HepG2 (cell line): ENCODE measurements around the gene APC2. TPM values are rescaled to one million over a fixed set of nuclear protein-coding genes. Genes with fewer than 3 reads are reported as not detected.

Experiments
- BCL3 ChIP-seq: sonication (generic); formaldehyde crosslinking; IDR thresholded peaks from 2 replicates; pipeline ENCODE4 v1.5.1; 2020; ENCODE audit warnings: mild to moderate bottlenecking, missing genetic modification reagents, moderate library complexity
- BORCS8-MEF2B ChIP-seq: sonication (generic); formaldehyde crosslinking; IDR thresholded peaks from 2 replicates; pipeline ENCODE4 v1.8.0; 2022; ENCODE audit warnings: mild to moderate bottlenecking, missing genetic modification reagents
- CERS6 ChIP-seq: sonication (generic); formaldehyde crosslinking; IDR thresholded peaks from 2 replicates; pipeline ENCODE4 v1.5.0; 2020; ENCODE audit warnings: missing genetic modification reagents
- ESRRA ChIP-seq: sonication (generic); formaldehyde crosslinking; IDR thresholded peaks from 2 replicates; pipeline ENCODE4 v1.5.1; 2020; ENCODE audit warnings: mild to moderate bottlenecking, low read depth, missing genetic modification reagents
- HNRNPK ChIP-seq: fragments of 200-400 bp; formaldehyde crosslinking; IDR thresholded peaks from 2 replicates; pipeline ENCODE4 v1.6.1; 2018; ENCODE audit warnings: low read length, low read depth, moderate library complexity, mild to moderate bottlenecking; ENCODE audit not compliant: poor library complexity, severe bottlenecking
- ISL2 ChIP-seq: sonication (generic); formaldehyde crosslinking; IDR thresholded peaks from 2 replicates; pipeline ENCODE4 v1.5.0; 2020; ENCODE audit warnings: missing genetic modification reagents
- KLF16 ChIP-seq, 2 experiments: sonication (generic) in 1 of 2; formaldehyde crosslinking in 1 of 2; IDR thresholded peaks; 2 replicates each; pipeline versions ENCODE4 v1.6.1 to v1.8.0; 2016 to 2023; ENCODE audit warnings: missing genetic modification reagents in 2 of 2, missing compliant biosample characterization in 1 of 2
- MED1 ChIP-seq: sonication (generic); formaldehyde crosslinking; IDR thresholded peaks from 2 replicates; pipeline ENCODE4 v1.4.0; 2020; ENCODE audit warnings: missing genetic modification reagents
- MLX ChIP-seq: IDR thresholded peaks from 2 replicates; pipeline ENCODE4 v1.6.1; 2016
- NR3C1 ChIP-seq: sonication (generic); formaldehyde crosslinking; IDR thresholded peaks from 2 replicates; pipeline ENCODE4 v1.4.0; 2020; ENCODE audit warnings: missing genetic modification reagents
- PAXIP1 ChIP-seq: sonication (generic); formaldehyde crosslinking; conservative IDR thresholded peaks from 2 replicates; pipeline ENCODE4 v1.4.0; 2020; ENCODE audit warnings: mild to moderate bottlenecking, missing genetic modification reagents, moderate library complexity
- POLR2A ChIP-seq, 2 experiments: IDR thresholded peaks; 2 replicates each; pipeline ENCODE4 v1.6.1; 2011; ENCODE audit warnings: low read depth in 2 of 2, low read length in 2 of 2, mild to moderate bottlenecking in 1 of 2, moderate library complexity in 1 of 2; ENCODE audit not compliant: insufficient read depth in 1 of 2
- PTBP1 ChIP-seq: fragments of 200-400 bp; formaldehyde crosslinking; IDR thresholded peaks from 2 replicates; pipeline ENCODE4 v1.6.1; 2018; ENCODE audit warnings: low read length, low read depth; ENCODE audit not compliant: poor library complexity, severe bottlenecking
- SMAD9 ChIP-seq: sonication (generic); formaldehyde crosslinking; IDR thresholded peaks from 2 replicates; pipeline ENCODE4 v1.5.1; 2020; ENCODE audit warnings: mild to moderate bottlenecking, missing genetic modification reagents
- SNRNP70 ChIP-seq: fragments of 200-400 bp; formaldehyde crosslinking; IDR thresholded peaks from 2 replicates; pipeline ENCODE4 v1.6.1; 2017; ENCODE audit warnings: mild to moderate bottlenecking, low read depth, low read length, moderate library complexity
- SRY ChIP-seq: sonication (generic); formaldehyde crosslinking; IDR thresholded peaks from 2 replicates; pipeline ENCODE4 v1.8.0; 2022; ENCODE audit warnings: mild to moderate bottlenecking, missing genetic modification reagents
- TFE3 ChIP-seq: IDR thresholded peaks from 2 replicates; pipeline ENCODE4 v1.6.1; 2016
- ZFP36L2 ChIP-seq: sonication (generic); formaldehyde crosslinking; IDR thresholded peaks from 2 replicates; pipeline ENCODE4 v1.4.0; 2020; ENCODE audit warnings: missing genetic modification reagents
- ZNF329 ChIP-seq: sonication (generic); formaldehyde crosslinking; IDR thresholded peaks from 2 replicates; pipeline ENCODE4 v1.9.0; 2021; ENCODE audit warnings: low read depth, mild to moderate bottlenecking, missing genetic modification reagents
- ZNF678 ChIP-seq: sonication (generic); formaldehyde crosslinking; IDR thresholded peaks from 2 replicates; pipeline ENCODE4 v1.4.0; 2020; ENCODE audit warnings: mild to moderate bottlenecking, missing genetic modification reagents
- polyA plus RNA-seq, 8 experiments: library from polyadenylated mRNA; depleted of rRNA in 3 of 8; stranded (reverse) in 7 of 8; unstranded in 1 of 8; fragments of >200 nt; fragmentation: Illumina TruSeq in 4 of 8; extraction: Trizol in 4 of 8; gene quantifications; 2 replicates each; pipeline versions ENCODE4 v1.2.1 to v1.2.3, GENCODE V29; 2011 to 2016; ENCODE audit warnings: low read depth in 4 of 8, missing spikeins in 1 of 8, mixed read lengths in 1 of 8; ENCODE audit not compliant: insufficient read depth in 1 of 8
- total RNA-seq, 5 experiments: library from RNA; depleted of rRNA; stranded (reverse); fragments of >200 nt; fragmentation: Illumina TruSeq; extraction: Trizol; gene quantifications; 2 replicates each; pipeline ENCODE4 v1.2.3, GENCODE V29; 2016; ENCODE audit warnings: low read depth in 1 of 5

APC2 gene
- total and polyA plus RNA-seq, 2 of the 13 experiments (the other 11 are each of a cell fraction or from before 2014, with no cell fraction given): 0.08 to 0.22 TPM

- TF ChIP-seq PAXIP1 (CRISPR knock-in tag) (peak; percentile 91), POLR2A (IDR thresholded peaks at IDR 0.05; ENCODE audit: insufficient read depth in 1 of 2, low read depth in 2 of 2, low read length in 2 of 2) (peak in 1 of 2 experiments; percentile 14; a peak in 2 of 4 replicates), ZNF678 (no peak), HNRNPK (peak; percentile 72), SRY (CRISPR knock-in tag) (0 out of 2 replicates have a peak, but pooled peaks have one; percentile 70), BORCS8-MEF2B (CRISPR knock-in tag) (no peak), SNRNP70 (no peak), TFE3 (CRISPR knock-in tag) (no peak), NR3C1 (CRISPR knock-in tag) (no peak), PTBP1 (no peak), MED1 (CRISPR knock-in tag) (peak; percentile 64), ZNF329 (peak; percentile 69), SMAD9 (0 out of 2 replicates have a peak, but pooled peaks have one; percentile 48), ESRRA (0 out of 2 replicates have a peak, but pooled peaks have one; percentile 65), ISL2 (no peak), MLX (CRISPR knock-in tag) (peak; percentile 76; the same call in 1 of the 2 replicates), ZFP36L2 (CRISPR knock-in tag) (no peak), KLF16 (CRISPR knock-in tag; IDR thresholded peaks at IDR 0.05) (peak in 1 of 2 experiments; percentile 78; a peak in 2 of 4 replicates), BCL3 (CRISPR knock-in tag) (no peak; the same call in 1 of the 2 replicates), CERS6 (no peak)
Observed at GRCh38 chr19:1424192-1424955, 25.5 kb upstream of the APC2 start (continued).
